Gastrocnemius medialis (tissue), 4 donors: Measurements from ENCODE around the gene CCDC134. TPM values are rescaled to one million over a fixed set of nuclear protein-coding genes. Genes with fewer than 3 reads are reported as not detected.

Experiments
- ATAC-seq, 2 donors: fragments of 150-250 bp; one replicate each; pipeline ENCODE4 v1.9.1; 2016
- DNase-seq, 2 donors: peaks; one replicate each; pipeline ENCODE4 v3.0.0-alpha.2; 2019
- H3K27ac ChIP-seq, 4 donors: fragments of 200-600 bp; sonication (generic); 1 replicate in 1 of 4; 2 replicates in 3 of 4; pipeline ENCODE4 v1.5.1; 2016 to 2018; ENCODE audit warnings: mild to moderate bottlenecking in 2 of 4, moderate library complexity in 1 of 4
- H3K27me3 ChIP-seq, 3 donors: fragments of 200-600 bp; sonication (generic) in 2 of 3; 1 replicate in 1 of 3; 2 replicates in 2 of 3; pipeline versions ENCODE4 v1.5.1 to v1.6.0; 2016 to 2019; ENCODE audit warnings: mild to moderate bottlenecking in 1 of 3, moderate library complexity in 1 of 3
- H3K36me3 ChIP-seq, 2 donors: fragments of 200-600 bp; sonication (generic) in 1 of 2; one replicate each; pipeline ENCODE4 v1.5.1; 2017 to 2018
- H3K4me1 ChIP-seq, 2 donors: fragments of 200-600 bp; sonication (generic) in 1 of 2; one replicate each; pipeline ENCODE4 v1.5.1; 2016 to 2017; ENCODE audit warnings: mild to moderate bottlenecking in 2 of 2
- H3K4me3 ChIP-seq, 4 donors: fragments of 200-600 bp; sonication (generic) in 3 of 4; 1 replicate in 1 of 4; 2 replicates in 3 of 4; pipeline ENCODE4 v1.5.1; 2016 to 2019; ENCODE audit warnings: mild to moderate bottlenecking in 2 of 4
- H3K9me3 ChIP-seq, 3 donors: fragments of 200-600 bp; sonication (generic) in 2 of 3; 1 replicate in 1 of 3; 2 replicates in 2 of 3; pipeline ENCODE4 v1.5.1; 2016 to 2019
- CTCF ChIP-seq, 5 experiments: fragments of 450-650 bp in 3 of 5; fragments of 200-600 bp in 2 of 5; sonication (generic) in 2 of 5; IDR thresholded peaks in 4 of 5; conservative IDR thresholded peaks in 1 of 5; 1 replicate in 4 of 5; 2 replicates in 1 of 5; pipeline ENCODE4 v1.5.1; 2016 to 2019; ENCODE audit warnings: antibody characterized with exemption in 5 of 5, mild to moderate bottlenecking in 3 of 5, moderate library complexity in 3 of 5
- POLR2A ChIP-seq, 2 donors: fragments of 450-650 bp; IDR thresholded peaks; one replicate each; pipeline ENCODE4 v1.6.1; 2017; ENCODE audit warnings: antibody characterized with exemption in 2 of 2, mild to moderate bottlenecking in 2 of 2, moderate library complexity in 2 of 2
- in situ Hi-C, 4 donors: fragments of 200-750 bp; cut with MboI; loops; one replicate each; pipeline versions ENCODE4 v1.15.0 to v1.8.0; 2017; ENCODE audit warnings: low sequenced_read_pairs in 4 of 4
- intact Hi-C: fragments of 100-400 bp; cut with DNase I; formaldehyde crosslinking; loops from one replicate; pipeline ENCODE4 v1.15.1; 2023; ENCODE audit warnings: low total_unique reads
- total RNA-seq, 4 donors: library from RNA; depleted of rRNA; stranded (reverse); fragments of >200 nt; gene quantifications; one replicate each; pipeline versions ENCODE4 v1.1.0 to v1.2.3, GENCODE V29; 2016

The CCDC134 gene
- total RNA-seq, 4 donors from 2014 or later = 3.3 to 7.7 (median 6.0) TPM

GRCh38 chr22:41762980-41763779 lies 37.3 kb upstream of the CCDC134 start:
- no peak for DNase-seq
- no peak overlapping the region for H3K27ac ChIP-seq
- intact Hi-C loops (no loop called here), in situ Hi-C loops (no loop called here)
- no peaks in the 10 kb centered on the region for H3K9me3 ChIP-seq
- H3K4me1 ChIP-seq = no peaks in the 10 kb centered on the region
- no peaks in the 10 kb centered on the region for H3K36me3 ChIP-seq
- no peak overlapping the region for H3K4me3 ChIP-seq
- TF ChIP-seq POLR2A (IDR thresholded peaks at IDR 0.05) (no peak), CTCF (IDR thresholded peaks at IDR 0.05 in 4 of 5, conservative IDR thresholded peaks at IDR 0.05 in 1 of 5) (no peak)
- no peaks in the 10 kb centered on the region for H3K27me3 ChIP-seq
- no peak for ATAC-seq

- intact Hi-C loops = no loop called here
- DNase-seq = no peak
- H3K9me3 ChIP-seq = no peaks in the 10 kb centered on the region
- H3K4me3 ChIP-seq = no peak overlapping the region
- no peak overlapping the region for H3K27ac ChIP-seq
- in situ Hi-C loops = no loop called here
- TF ChIP-seq CTCF (IDR thresholded peaks at IDR 0.05 in 4 of 5, conservative IDR thresholded peaks at IDR 0.05 in 1 of 5) = no peak
- no peak for TF ChIP-seq POLR2A (IDR thresholded peaks at IDR 0.05)
- H3K4me1 ChIP-seq = no peaks in the 10 kb centered on the region
- H3K27me3 ChIP-seq = no peaks in the 10 kb centered on the region
- no peaks in the 10 kb centered on the region for H3K36me3 ChIP-seq
- ATAC-seq = no peak
These were observed 34.0 kb upstream of the CCDC134 start for GRCh38 chr22:41766476-41766875.

- H3K9me3 ChIP-seq = no peaks in the 10 kb centered on the region
- H3K36me3 ChIP-seq = no peaks in the 10 kb centered on the region
- H3K4me3 ChIP-seq = no peak overlapping the region
- no peaks in the 10 kb centered on the region for H3K4me1 ChIP-seq
- intact Hi-C loops (no loop called here), in situ Hi-C loops (no loop called here)
- TF ChIP-seq POLR2A (IDR thresholded peaks at IDR 0.05) (no peak), CTCF (IDR thresholded peaks at IDR 0.05 in 4 of 5, conservative IDR thresholded peaks at IDR 0.05 in 1 of 5) (no peak)
- no peaks in the 10 kb centered on the region for H3K27me3 ChIP-seq
- ATAC-seq (no peak), DNase-seq (no peak)
- H3K27ac ChIP-seq = no peak overlapping the region
These were observed 32.0 kb upstream of the CCDC134 start for GRCh38 chr22:41768430-41768829.

- no peaks in the 10 kb centered on the region for H3K9me3 ChIP-seq
- intact Hi-C loops = no loop called here
- ATAC-seq = no peak
- H3K36me3 ChIP-seq = no peaks in the 10 kb centered on the region
- TF ChIP-seq CTCF (IDR thresholded peaks at IDR 0.05 in 4 of 5, conservative IDR thresholded peaks at IDR 0.05 in 1 of 5) (no peak), POLR2A (IDR thresholded peaks at IDR 0.05) (no peak)
- in situ Hi-C loops = no loop called here
- H3K4me1 ChIP-seq = no peaks in the 10 kb centered on the region
- H3K27me3 ChIP-seq = no peaks in the 10 kb centered on the region
- no peak for DNase-seq
- H3K27ac ChIP-seq = no peak overlapping the region
- no peak overlapping the region for H3K4me3 ChIP-seq
These were observed 29.6 kb upstream of the CCDC134 start for GRCh38 chr22:41770715-41771468.
